Cortex of kidney (tissue), 1 donor: ENCODE data around the gene IQCH.
"Not testable (repeated sequence)": the region's sequence is repeated elsewhere in the genome, so short reads cannot be mapped to it uniquely, and the experiment has no call there.

Source experiments
- DNase-seq: peaks from one replicate; lab custom pipeline; 2025; lab: John Stamatoyannopoulos, UW

IQCH gene

GRCh38 chr15:67246606-67247005, 8.0 kb upstream of the IQCH start:
- DNase-seq, result not testable (repeated sequence)

DNA sequence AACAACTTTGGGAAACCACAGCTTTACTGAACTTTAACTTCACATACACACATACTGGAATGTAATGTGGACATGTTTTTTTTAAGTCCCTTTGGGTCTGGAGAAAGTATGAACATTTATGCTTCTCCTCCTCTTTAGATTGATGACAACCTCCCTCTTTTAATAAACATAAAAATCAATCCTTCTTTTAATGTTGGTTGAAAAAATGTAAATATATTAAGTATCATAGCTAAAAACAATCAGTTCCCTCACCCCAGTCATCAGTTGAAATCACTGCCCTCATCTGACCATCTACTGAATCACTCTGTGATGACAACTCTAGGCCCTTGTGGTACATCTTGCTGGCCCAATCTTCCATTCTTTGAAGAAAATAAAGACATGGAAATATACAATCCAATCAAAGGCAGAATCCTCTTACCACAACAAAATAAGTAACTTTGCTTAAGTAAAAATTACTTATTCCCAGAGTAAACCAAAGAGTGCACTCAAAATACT, 6.5 kb upstream of the IQCH start:
- DNase-seq, result no peak

GRCh38 chr15:67249830-67250229, 4.8 kb upstream of the IQCH start:
- no peak for DNase-seq

- no peak for DNase-seq
These were observed 3.3 kb upstream of the IQCH start for GRCh38 chr15:67251318-67251717.

GRCh38 chr15:67253101-67253500, 1.5 kb upstream of the IQCH start:
- no peak for DNase-seq

DNA sequence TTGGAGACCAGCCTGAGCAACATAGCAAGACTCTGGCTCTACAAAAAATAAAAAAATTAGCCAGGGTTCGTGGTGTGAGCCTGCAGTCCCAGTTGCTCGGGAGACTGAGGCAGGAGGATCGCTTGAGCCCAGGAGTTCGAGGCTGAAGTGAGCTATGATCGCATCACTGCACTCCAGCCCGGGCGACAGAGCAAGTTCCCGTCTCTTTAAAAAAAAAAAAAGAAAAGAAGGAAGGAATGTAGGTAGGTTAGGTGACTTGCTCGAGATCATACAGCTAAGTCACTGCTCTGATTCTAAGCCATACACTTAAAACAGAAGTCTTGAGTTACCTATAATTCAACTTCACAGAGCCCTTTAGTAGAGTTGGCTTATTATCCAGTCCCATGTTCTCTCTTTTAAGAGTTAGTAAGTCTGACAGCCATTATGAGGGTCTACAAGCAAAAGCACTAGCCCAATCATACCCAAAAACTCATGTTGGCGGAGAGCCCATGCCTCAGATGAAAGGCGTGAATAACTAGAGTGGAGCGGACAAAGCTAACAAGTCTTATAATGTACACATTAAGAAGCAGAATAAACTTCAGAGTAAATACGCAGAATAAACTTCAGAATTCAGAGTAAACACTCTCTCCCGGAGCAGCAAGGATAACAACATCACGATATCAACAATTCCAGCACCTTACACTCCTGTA, 893 bp upstream of the IQCH start:
- no peak for DNase-seq

DNA sequence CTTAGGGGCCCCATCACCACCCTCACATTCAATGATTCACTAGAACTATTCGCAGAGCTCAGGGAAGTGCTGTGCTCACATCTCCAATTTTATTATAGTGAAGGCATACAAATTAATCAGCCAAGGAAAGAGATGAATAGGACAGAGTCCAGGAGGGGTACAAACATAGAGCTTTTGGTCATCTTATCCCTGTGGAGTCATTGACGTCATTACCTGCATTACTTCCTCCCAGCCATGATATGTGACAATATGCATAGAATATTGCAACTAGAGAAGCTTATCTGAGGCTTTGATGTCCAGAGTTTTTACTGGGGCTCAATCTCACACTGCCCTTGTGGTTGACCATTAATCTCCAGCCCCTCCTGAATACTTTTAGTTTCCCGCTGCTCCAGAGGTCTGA, 1.5 kb downstream of the IQCH start:
- no peak for DNase-seq

GRCh38 chr15:67258412-67258811, 3.8 kb downstream of the IQCH start:
- not testable (repeated sequence) for DNase-seq

DNA sequence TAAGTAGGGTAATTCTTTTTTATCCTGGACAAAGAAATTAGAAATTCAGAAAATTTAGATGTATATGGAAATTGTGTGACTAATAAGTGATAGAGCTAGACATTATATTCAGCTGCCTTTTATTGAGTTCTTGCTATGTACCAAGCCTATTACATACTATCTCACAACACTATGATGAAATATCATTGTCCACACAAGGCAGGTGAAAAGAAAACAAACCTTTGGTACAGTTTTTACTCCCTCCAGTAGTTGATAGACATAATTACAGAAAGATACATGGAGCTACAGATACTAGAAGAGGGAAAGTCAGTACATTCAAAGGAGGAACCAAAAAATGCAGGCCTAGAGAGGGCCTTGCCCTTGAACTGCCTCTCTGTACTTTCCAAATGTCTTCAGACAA, 4.8 kb downstream of the IQCH start:
- no peak for DNase-seq

DNA sequence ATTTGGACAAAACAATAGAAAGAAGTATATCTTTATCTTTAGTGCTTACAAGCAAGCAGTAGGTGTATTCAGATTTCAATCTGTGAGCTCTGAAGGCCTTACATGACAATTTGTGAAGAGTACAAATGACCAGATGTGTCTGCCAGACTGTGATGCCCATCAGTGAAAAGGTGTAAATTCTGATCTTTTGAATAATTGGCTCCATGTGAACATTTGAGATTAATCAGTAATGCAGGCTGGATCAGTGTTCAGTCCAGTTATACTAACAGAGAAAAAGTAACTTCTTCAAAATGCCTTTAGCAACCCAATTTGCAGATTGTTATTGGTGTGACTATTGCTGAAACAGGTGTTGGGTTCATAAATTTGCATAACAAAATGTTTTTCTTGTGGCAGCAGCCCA, 5.2 kb downstream of the IQCH start:
- no peak for DNase-seq

DNA sequence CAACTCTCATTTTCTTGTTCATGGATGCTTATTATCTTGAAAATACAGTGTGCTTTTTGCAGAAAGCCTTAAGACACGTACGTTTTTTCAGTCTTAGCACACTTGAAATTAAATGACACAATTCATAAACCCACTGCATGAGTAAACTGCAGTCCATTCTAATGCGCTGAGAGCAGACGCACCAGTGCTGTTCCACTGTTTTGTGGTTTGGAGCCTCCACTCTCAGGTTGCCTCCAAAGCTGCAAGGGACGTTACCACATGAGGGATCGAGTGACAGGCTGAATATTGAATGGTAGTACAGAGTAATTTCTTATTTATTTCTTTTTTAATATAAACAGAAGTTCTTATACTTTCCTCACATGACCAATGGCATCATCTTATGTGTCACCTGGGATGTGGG, 12.3 kb downstream of the IQCH start:
- no peak for DNase-seq

GRCh38 chr15:67267440-67267839, 12.9 kb downstream of the IQCH start:
- DNase-seq, result no peak

DNA sequence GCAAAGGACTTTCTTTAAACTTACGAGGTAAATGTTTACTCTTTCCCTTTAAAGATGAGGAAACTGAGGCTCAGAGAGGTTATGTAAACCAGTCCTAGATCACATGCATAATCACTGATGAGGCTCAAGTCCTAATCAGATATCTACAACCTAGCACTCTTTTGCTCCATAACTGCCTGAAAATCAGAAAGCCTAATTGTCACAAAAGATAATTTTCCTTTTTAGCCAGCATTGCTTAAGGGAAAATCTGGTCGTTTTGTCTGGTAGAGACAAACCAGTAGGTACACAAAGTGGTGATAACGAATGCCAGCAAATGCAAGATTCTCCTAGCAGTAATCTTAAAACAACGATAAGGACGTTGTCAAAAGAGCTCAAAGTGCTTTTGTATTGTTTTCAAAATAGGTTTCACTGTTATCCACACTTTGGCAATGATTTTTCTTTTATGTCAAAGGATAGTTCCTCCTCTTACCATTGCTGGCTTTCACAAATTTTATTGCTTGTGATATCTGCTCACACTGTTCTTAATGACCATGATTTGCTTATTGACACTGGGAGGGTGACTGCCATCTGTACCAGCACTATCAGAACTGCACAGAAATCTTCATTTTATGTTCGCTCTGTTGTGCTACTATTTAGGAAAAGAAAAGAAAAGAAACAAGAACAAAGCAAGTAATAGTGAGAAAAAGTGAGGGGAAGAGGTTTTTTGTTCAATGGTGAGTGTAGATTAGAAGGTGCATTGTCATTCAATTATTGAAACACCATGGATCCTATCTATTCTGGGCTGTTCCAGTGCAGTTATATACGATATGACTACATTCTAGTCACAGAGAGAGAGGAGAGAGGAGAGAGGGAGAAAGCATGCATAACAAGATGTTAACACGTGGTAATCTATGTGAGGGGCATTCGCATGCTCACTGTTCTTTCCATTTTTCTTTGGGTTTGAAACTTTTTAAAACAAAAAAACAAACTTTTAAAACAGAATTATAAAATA, 13.7 kb downstream of the IQCH start:
- no peak for DNase-seq

DNA sequence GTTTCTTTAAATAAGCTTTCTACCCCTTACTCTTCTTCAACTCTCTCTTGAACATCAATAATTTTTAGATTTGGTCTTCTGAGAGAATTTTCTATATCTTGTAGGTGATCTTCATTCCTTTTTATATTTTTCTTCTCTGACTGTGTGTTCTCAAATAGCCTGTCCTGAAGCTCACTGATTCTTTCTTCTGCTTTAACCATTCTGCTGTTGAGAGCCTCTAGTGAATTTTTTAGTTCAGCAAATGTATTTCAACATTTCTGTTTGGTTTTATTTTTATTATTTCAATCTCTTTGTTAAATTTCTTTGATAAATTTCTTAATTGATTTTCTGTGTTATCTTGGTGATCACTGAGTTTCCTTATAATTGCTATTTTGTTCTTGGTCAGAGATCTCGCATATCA, 19.6 kb downstream of the IQCH start:
- no peak for DNase-seq

- DNase-seq, result no peak
These were observed 22.1 kb downstream of the IQCH start for GRCh38 chr15:67276666-67277065.

- DNase-seq, result no peak
These were observed 25.6 kb downstream of the IQCH start for GRCh38 chr15:67280217-67280616.

- no peak for DNase-seq
These were observed 27.1 kb downstream of the IQCH start for GRCh38 chr15:67281714-67282113.

GRCh38 chr15:67285625-67286024, 31.0 kb downstream of the IQCH start:
- not testable (repeated sequence) for DNase-seq

- not testable (repeated sequence) for DNase-seq
These were observed 31.8 kb downstream of the IQCH start for GRCh38 chr15:67286400-67286799.

- no peak for DNase-seq
These were observed 35.7 kb downstream of the IQCH start for GRCh38 chr15:67290319-67290718.

GRCh38 chr15:67296188-67296587, 41.6 kb downstream of the IQCH start:
- DNase-seq, result no peak

DNA sequence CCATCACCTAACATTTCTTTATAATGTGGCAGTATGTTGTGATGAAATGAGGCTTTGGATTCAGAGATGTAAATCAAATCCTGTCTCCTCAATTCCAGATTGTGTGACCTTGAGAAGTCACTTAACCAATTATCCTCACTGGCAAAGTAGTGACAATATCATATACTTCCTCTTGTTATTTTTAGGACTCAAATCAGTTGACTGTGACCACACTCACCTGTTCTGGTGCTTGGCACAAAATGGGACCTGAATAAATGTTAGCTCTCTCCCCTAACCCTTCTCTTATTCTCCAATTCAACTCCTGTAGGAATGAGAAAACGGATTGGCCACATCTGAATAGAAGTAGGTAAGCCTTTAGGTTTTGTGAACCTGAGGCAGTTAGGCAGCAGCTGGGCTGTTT, 42.1 kb downstream of the IQCH start:
- DNase-seq, result no peak
